GM13977 (cell line): Measurements from ENCODE around the gene SLC5A3.

Experiments
- DNase-seq: peaks from one replicate; pipeline ENCODE4 v3.0.0; 2012; ENCODE audit warnings: low spot score
- CTCF ChIP-seq: IDR thresholded peaks from 2 replicates; pipeline ENCODE4 v1.5.1; 2012; ENCODE audit warnings: mild to moderate bottlenecking, control low read depth; ENCODE audit not compliant: insufficient read depth; ENCODE audit errors: extremely low read depth, missing control alignments
- in situ Hi-C: fragments of 300-500 bp; cut with MboI; formaldehyde crosslinking; loops from one replicate; pipeline ENCODE4 v1.12.0; 2022; ENCODE audit warnings: low sequenced_read_pairs, low pct_unique_long_range_greater_than_20kb, mixed read lengths, inconsistent platforms; ENCODE audit not compliant: unreplicated experiment

Gene SLC5A3

GRCh38 chr21:34092262-34092921, 19.0 kb downstream of the SLC5A3 start:
- DNase-seq: no peak
- TF ChIP-seq CTCF: no peak
- in situ Hi-C loops: no loop called here

DNA sequence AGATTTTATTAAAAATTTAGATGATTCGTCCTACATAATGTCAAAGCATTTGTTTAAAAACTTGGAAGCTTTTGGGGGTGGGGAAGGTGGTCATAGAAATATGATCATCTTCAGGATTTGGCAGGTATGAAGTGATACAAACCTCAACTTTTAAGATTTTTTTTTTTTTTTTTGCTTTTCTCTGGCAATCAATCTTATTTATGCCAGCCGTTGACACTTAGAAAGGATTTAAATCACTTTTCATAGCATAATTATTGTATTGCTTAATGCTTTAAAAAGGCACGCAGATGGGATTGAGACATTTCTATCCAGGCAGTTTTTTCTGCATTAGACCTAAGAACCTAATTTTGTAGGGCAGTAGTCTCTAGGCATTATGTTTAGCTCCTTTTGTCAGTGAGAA, 19.7 kb downstream of the SLC5A3 start:
- no peak for DNase-seq
- in situ Hi-C loops: no loop called here
- TF ChIP-seq CTCF: no peak

DNA sequence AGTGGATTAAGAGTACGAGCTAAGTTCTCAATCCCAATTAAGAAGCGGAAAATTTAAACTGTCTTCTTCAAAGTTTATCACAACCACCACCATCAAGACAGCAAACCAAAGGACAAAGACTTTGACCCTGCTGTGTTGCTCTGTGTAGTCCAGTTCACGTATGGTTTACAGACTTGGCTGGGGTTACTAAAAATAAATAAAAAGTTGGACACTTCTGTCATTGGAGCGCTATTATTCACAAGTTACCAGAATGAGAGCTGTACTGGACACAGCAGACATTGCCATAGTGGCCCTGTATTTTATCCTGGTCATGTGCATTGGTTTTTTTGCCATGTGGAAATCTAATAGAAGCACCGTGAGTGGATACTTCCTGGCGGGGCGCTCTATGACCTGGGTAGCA, 21.6 kb downstream of the SLC5A3 start:
- in situ Hi-C loops: no loop called here
- no peak for DNase-seq
- TF ChIP-seq CTCF: no peak

- in situ Hi-C loops: no loop called here
- DNase-seq: no peak
- no peak for TF ChIP-seq CTCF
Observed at GRCh38 chr21:34097442-34097841, 24.1 kb downstream of the SLC5A3 start.

- no peak for TF ChIP-seq CTCF
- no peak for DNase-seq
- in situ Hi-C loops: no loop called here
Observed at GRCh38 chr21:34100337-34100736, 27.0 kb downstream of the SLC5A3 start.

DNA sequence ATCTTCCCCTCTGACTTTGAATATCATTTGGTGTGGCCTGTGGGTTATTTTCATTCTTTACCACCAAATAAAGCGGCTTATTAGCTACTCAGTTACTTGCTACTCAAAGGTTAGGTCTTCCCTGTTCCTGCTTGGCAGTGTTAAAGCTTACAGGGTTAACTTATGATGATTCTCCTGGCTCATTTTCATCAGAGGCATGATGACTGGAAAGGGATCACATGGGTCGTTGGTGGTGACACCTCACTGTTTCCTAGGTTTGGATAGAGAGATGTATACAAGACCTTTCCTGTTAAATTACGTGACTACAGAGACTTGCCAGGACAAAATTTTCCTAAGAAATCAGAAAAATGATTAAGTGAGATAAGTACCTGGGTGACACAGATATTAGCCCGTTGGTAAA, 27.4 kb downstream of the SLC5A3 start:
- no peak for TF ChIP-seq CTCF
- no peak for DNase-seq
- in situ Hi-C loops: no loop called here
